Measurements from ENCODE around the gene GNB1.

GRCh38 chr1:1756661-1757421, 134.0 kb downstream of the GNB1 start:
- TF ChIP-seq PPARA (CRISPR knock-in tag; IDR thresholded peaks at IDR 0.05; ENCODE audit: borderline replicate concordance) (no peak), ZFP30 (CRISPR knock-in tag; IDR thresholded peaks at IDR 0.05) (no peak), ARNTL (CRISPR knock-in tag; IDR thresholded peaks at IDR 0.05; ENCODE audit: borderline replicate concordance, low read depth) (no peak), SNAI2 (CRISPR knock-in tag; IDR thresholded peaks at IDR 0.05) (no peak), OSR1 (CRISPR knock-in tag; IDR thresholded peaks at IDR 0.05) (no peak), PATZ1 (CRISPR knock-in tag; IDR thresholded peaks at IDR 0.05; ENCODE audit: borderline replicate concordance) (no peak), ZNF565 (CRISPR knock-in tag; conservative IDR thresholded peaks at IDR 0.05; ENCODE audit: low read depth) (no peak), ZNF8 (CRISPR knock-in tag; IDR thresholded peaks at IDR 0.05) (no peak), POU6F1 (CRISPR knock-in tag; IDR thresholded peaks at IDR 0.05; ENCODE audit: borderline replicate concordance, low read depth) (no peak), BACH2 (CRISPR knock-in tag; IDR thresholded peaks at IDR 0.05; ENCODE audit: borderline replicate concordance) (no peak), CREB5 (CRISPR knock-in tag; IDR thresholded peaks at IDR 0.05; ENCODE audit: low read depth) (no peak), RARB (CRISPR knock-in tag; IDR thresholded peaks at IDR 0.05) (no peak)

Data from SK-N-SH treated with all-trans-retinoic acid at 6 μM for 48 hours (cell line).